H9 (cell line): ENCODE measurements around the gene RELB. TPM values are rescaled to one million over a fixed set of nuclear protein-coding genes. Genes with fewer than 3 reads are reported as not detected.

Source experiments
- DNase-seq: peaks from one replicate; pipeline ENCODE4 v3.0.0-alpha.2; 2017
- H2AFZ ChIP-seq: one replicate; pipeline ENCODE4 v1.6.1; 2013; ENCODE audit warnings: mild to moderate bottlenecking, low read length, control low read depth, moderate library complexity
- H2AK5ac ChIP-seq: 2 replicates; pipeline ENCODE4 v1.6.1; 2013; ENCODE audit warnings: low read length, control low read depth, mixed read lengths; ENCODE audit not compliant: insufficient read length
- H2BK120ac ChIP-seq: one replicate; pipeline ENCODE4 v1.6.1; 2013; ENCODE audit warnings: low read depth, mild to moderate bottlenecking, low read length, control low read depth, inconsistent platforms; ENCODE audit not compliant: poor library complexity, severe bottlenecking
- H2BK12ac ChIP-seq: 2 replicates; pipeline ENCODE4 v1.6.1; 2013; ENCODE audit warnings: low read length, control low read depth, mixed read lengths, low read depth; ENCODE audit not compliant: insufficient read length
- H2BK15ac ChIP-seq: 2 replicates; pipeline ENCODE4 v1.6.1; 2013; ENCODE audit warnings: low read depth, low read length, control low read depth
- H2BK20ac ChIP-seq: one replicate; pipeline ENCODE4 v1.6.1; 2013; ENCODE audit warnings: low read depth, mild to moderate bottlenecking, low read length, control low read depth, inconsistent platforms; ENCODE audit not compliant: poor library complexity, severe bottlenecking
- H2BK5ac ChIP-seq: 2 replicates; pipeline ENCODE4 v1.6.1; 2013; ENCODE audit warnings: low read length, control low read depth, mixed read lengths; ENCODE audit not compliant: insufficient read length
- H3K14ac ChIP-seq: 2 replicates; pipeline ENCODE4 v1.6.1; 2013; ENCODE audit warnings: low read length, control low read depth; ENCODE audit not compliant: insufficient read depth
- H3K18ac ChIP-seq: 2 replicates; pipeline ENCODE4 v1.6.1; 2013; ENCODE audit warnings: low read depth, mild to moderate bottlenecking, mixed read lengths, low read length, control low read depth; ENCODE audit not compliant: insufficient read length
- H3K23ac ChIP-seq: 2 replicates; pipeline ENCODE4 v1.6.1; 2013; ENCODE audit warnings: low read length, control low read depth, mixed read lengths, low read depth; ENCODE audit not compliant: insufficient read length
- H3K23me2 ChIP-seq: 2 replicates; pipeline ENCODE4 v1.6.1; 2013; ENCODE audit warnings: low read depth, mild to moderate bottlenecking, mixed read lengths, low read length, control low read depth; ENCODE audit not compliant: insufficient read length, poor library complexity, severe bottlenecking
- H3K27ac ChIP-seq: 2 replicates; pipeline ENCODE4 v1.5.1; 2013; ENCODE audit warnings: low read length, control low read depth, mixed read lengths, low read depth; ENCODE audit not compliant: insufficient read length
- H3K27me3 ChIP-seq: 2 replicates; pipeline ENCODE4 v1.6.1; 2013; ENCODE audit warnings: low read length, control low read depth, inconsistent platforms; ENCODE audit not compliant: insufficient read depth
- H3K4ac ChIP-seq: 2 replicates; pipeline ENCODE4 v1.6.1; 2013; ENCODE audit warnings: low read depth, mild to moderate bottlenecking, control low read depth, inconsistent platforms, low read length, moderate library complexity
- H3K4me1 ChIP-seq: 2 replicates; pipeline ENCODE4 v1.6.1; 2013; ENCODE audit warnings: low read length, control low read depth, inconsistent platforms; ENCODE audit not compliant: insufficient read depth
- H3K4me2 ChIP-seq: 2 replicates; pipeline ENCODE4 v1.6.1; 2013; ENCODE audit warnings: low read length, control low read depth, mixed read lengths; ENCODE audit not compliant: insufficient read length, insufficient read depth
- H3K56ac ChIP-seq: 2 replicates; pipeline ENCODE4 v1.6.1; 2013; ENCODE audit warnings: low read depth, mild to moderate bottlenecking, mixed read lengths, low read length, control low read depth; ENCODE audit not compliant: insufficient read length
- H3K79me1 ChIP-seq: 2 replicates; pipeline ENCODE4 v1.6.1; 2013; ENCODE audit warnings: low read depth, mild to moderate bottlenecking, moderate library complexity, low read length, control low read depth, inconsistent platforms; ENCODE audit not compliant: insufficient read depth, poor library complexity, severe bottlenecking
- H3K79me2 ChIP-seq: 2 replicates; pipeline ENCODE4 v1.6.1; 2013; ENCODE audit warnings: low read length, control low read depth, inconsistent platforms; ENCODE audit not compliant: insufficient read depth
- H3K9ac ChIP-seq: 2 replicates; pipeline ENCODE4 v1.6.1; 2013; ENCODE audit warnings: low read length, control low read depth, mixed read lengths; ENCODE audit not compliant: insufficient read length; ENCODE audit errors: extremely low read depth
- H3K9me3 ChIP-seq: one replicate; pipeline ENCODE4 v1.6.1; 2013; ENCODE audit warnings: low read depth, low read length, inconsistent platforms; ENCODE audit not compliant: control insufficient read depth
- H3T11ph ChIP-seq: one replicate; pipeline ENCODE4 v1.6.1; 2013; ENCODE audit warnings: mild to moderate bottlenecking, low read length, control low read depth, inconsistent platforms
- H4K20me1 ChIP-seq: one replicate; pipeline ENCODE4 v1.6.1; 2013; ENCODE audit not compliant: control insufficient read depth, insufficient read length, insufficient read depth
- H4K5ac ChIP-seq: 2 replicates; pipeline ENCODE4 v1.6.1; 2013; ENCODE audit warnings: low read depth, mild to moderate bottlenecking, mixed read lengths, low read length, control low read depth; ENCODE audit not compliant: insufficient read length
- H4K8ac ChIP-seq: replicated peaks from 2 replicates; pipeline ENCODE4 v1.6.1; 2013; ENCODE audit warnings: low read length, control low read depth, mixed read lengths, low read depth; ENCODE audit not compliant: insufficient read length
- H4K91ac ChIP-seq: 2 replicates; pipeline ENCODE4 v1.6.1; 2013; ENCODE audit warnings: low read depth, mild to moderate bottlenecking, moderate library complexity, mixed read lengths, low read length, control low read depth; ENCODE audit not compliant: insufficient read length
- H3K27ac Mint-ChIP-seq, 3 experiments: 2 replicates in 2 of 3; 3 replicates in 1 of 3; pipeline ENCODE4 v1.8.0; 2020 to 2021; ENCODE audit warnings: mixed read lengths in 3 of 3, mild to moderate bottlenecking in 1 of 3, moderate library complexity in 1 of 3
- H3K27me3 Mint-ChIP-seq: 2 replicates; pipeline ENCODE4 v1.8.0; 2021; ENCODE audit warnings: low read depth, mild to moderate bottlenecking, moderate library complexity, mixed read lengths
- H3K36me3 Mint-ChIP-seq, 3 experiments: 2 replicates in 2 of 3; 3 replicates in 1 of 3; pipeline ENCODE4 v1.8.0; 2020 to 2021; ENCODE audit warnings: low read depth in 3 of 3, mixed read lengths in 3 of 3; ENCODE audit not compliant: insufficient read depth in 1 of 3
- H3K4me1 Mint-ChIP-seq, 2 experiments: 2 replicates each; pipeline ENCODE4 v1.8.0; 2020; ENCODE audit warnings: mixed read lengths in 2 of 2
- H3K4me3 Mint-ChIP-seq, 2 experiments: 2 replicates in 1 of 2; 3 replicates in 1 of 2; pipeline ENCODE4 v1.8.0; 2020 to 2021; ENCODE audit warnings: mild to moderate bottlenecking in 2 of 2, mixed read lengths in 2 of 2, moderate library complexity in 1 of 2
- H3K9me3 Mint-ChIP-seq, 2 experiments: 2 replicates in 1 of 2; 3 replicates in 1 of 2; pipeline ENCODE4 v1.8.0; 2020; ENCODE audit warnings: mild to moderate bottlenecking in 2 of 2, mixed read lengths in 2 of 2, moderate library complexity in 1 of 2
- CTCF ChIP-seq: fragments of 200-600 bp; sonication (generic); conservative IDR thresholded peaks from 3 replicates; pipeline ENCODE4 v1.8.0; 2021; ENCODE audit warnings: antibody characterized with exemption, mild to moderate bottlenecking
- WGBS: extraction: QIAGEN DNeasy Blood & Tissue Kit; methylation state at CpG from one replicate; pipeline ENCODE4 v1.1.7; 2013; ENCODE audit warnings: missing lambda C conversion rate, low lambda C conversion rate, mixed read lengths; ENCODE audit not compliant: insufficient read length; ENCODE audit errors: extremely low coverage; 5-methylcytosine and 5-hydroxymethylcytosine counted together
- total RNA-seq: library from RNA; stranded (reverse); gene quantifications from 2 replicates; pipeline ENCODE4 v1.2.1, GENCODE V29; 2021

RELB gene
- total RNA-seq, 1 experiment from 2014 or later, result 13.7 TPM

- Histone ChIP-seq H4K8ac (no peak overlapping the region), H3K18ac (no peak overlapping the region), H3K9ac (no peak overlapping the region), H3K4ac (no peak overlapping the region), H2BK120ac (no peak overlapping the region), H3K56ac (no peak overlapping the region), H3K23ac (no peak overlapping the region), H4K20me1 (no peaks in the 10 kb centered on the region), H3K23me2 (no peaks in the 10 kb centered on the region), H2AK5ac (no peak overlapping the region), H3K27ac (no peak overlapping the region), H3K4me2 (no peak overlapping the region), H3K27me3 (no peaks in the 10 kb centered on the region), H2BK15ac (no peak overlapping the region), H3K14ac (no peak overlapping the region), H3K79me1 (no peaks in the 10 kb centered on the region), H2BK5ac (no peak overlapping the region), H3T11ph (no peak overlapping the region), H4K91ac (no peak overlapping the region), H2AFZ (no peak overlapping the region), H3K79me2 (no peaks in the 10 kb centered on the region), H3K4me1 (no peaks in the 10 kb centered on the region), H2BK20ac (no peak overlapping the region), H2BK12ac (no peak overlapping the region), H4K5ac (no peak overlapping the region), H3K9me3 (no peaks in the 10 kb centered on the region)
- Mint-ChIP-seq H3K27me3 (no peaks in the 10 kb centered on the region), H3K27ac (peak overlapping the region in 2 of 3 experiments; percentile 34 to 62; a peak in 3 of 7 replicates), H3K36me3 (peaks cover 0 to 6% (median 4%) of the 10 kb centered on the region in 3 experiments; a peak in 2 of 7 replicates), H3K4me1 (0 out of 4 replicates have a peak, but pooled peaks cover 0 to 2% of the 10 kb centered on the region in 2 experiments), H3K9me3 (no peaks in the 10 kb centered on the region), H3K4me3 (no peak overlapping the region)
- TF ChIP-seq CTCF, result no peak
- DNase-seq, result no peak
- no CpG with 5 or more reads among the region's 9 CpGs for WGBS
Observed at GRCh38 chr19:45009625-45010255, 8.5 kb downstream of the RELB start.
